ENCODE results near the gene SYTL3.
A peak's percentile ranks its signal among the peaks of the same experiment; 100 is the strongest.
"Not testable (repeated sequence)": the region's sequence is repeated elsewhere in the genome, so short reads cannot be mapped to it uniquely, and the experiment has no call there.

The SYTL3 gene, protein sequence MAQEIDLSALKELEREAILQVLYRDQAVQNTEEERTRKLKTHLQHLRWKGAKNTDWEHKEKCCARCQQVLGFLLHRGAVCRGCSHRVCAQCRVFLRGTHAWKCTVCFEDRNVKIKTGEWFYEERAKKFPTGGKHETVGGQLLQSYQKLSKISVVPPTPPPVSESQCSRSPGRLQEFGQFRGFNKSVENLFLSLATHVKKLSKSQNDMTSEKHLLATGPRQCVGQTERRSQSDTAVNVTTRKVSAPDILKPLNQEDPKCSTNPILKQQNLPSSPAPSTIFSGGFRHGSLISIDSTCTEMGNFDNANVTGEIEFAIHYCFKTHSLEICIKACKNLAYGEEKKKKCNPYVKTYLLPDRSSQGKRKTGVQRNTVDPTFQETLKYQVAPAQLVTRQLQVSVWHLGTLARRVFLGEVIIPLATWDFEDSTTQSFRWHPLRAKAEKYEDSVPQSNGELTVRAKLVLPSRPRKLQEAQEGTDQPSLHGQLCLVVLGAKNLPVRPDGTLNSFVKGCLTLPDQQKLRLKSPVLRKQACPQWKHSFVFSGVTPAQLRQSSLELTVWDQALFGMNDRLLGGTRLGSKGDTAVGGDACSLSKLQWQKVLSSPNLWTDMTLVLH

DNA sequence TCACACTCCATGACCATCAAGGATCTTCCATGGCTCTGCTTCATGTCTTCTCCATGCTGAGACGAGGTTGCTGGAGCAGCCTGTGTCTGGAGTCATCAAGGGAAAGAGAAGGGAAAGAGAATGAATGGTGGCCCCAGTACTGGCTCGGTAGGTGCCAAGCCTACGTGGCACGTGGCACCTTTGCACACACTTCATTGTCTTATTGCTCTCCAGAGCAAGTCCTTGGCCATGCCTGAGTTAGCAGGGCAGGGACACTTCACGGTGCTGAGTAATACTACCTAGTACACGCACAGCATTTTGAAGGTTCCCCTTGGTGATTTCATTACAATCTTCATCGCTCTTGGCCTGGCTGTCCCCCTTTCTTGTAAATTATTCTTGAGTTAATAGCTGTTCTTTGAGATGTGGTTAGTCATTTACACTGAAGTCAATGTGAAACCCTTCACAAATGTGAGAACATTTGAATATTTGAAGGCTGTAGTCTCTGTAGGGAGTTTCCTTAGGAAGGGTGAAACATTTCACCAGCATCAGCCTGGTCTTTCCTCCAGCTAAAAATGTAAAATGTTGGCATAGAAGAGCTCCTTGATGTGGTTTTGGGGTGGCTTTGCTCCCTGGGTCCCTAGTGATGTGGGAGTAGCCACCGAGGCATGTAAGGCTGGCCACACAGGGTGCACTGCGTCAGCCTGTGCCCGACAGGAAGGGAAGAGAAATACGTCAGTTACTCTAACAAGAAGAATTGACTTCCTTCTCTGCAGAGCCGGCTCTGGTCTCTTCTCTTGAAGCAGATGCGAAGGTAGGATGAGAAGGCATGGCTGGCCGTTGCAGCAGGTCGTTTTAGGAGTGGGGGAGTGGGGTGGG lies at the start of gene SYTL3:
SYTL3 (plus strand) TSS at position 766 of the 855 bp plus-strand sequence. CDS start 13,215 bp downstream, outside the sequence.
- peak; percentile 37 to 77 for DNase-seq (ENCODE audit: extremely low read depth in 1 of 2, low read depth in 1 of 2)

DNA sequence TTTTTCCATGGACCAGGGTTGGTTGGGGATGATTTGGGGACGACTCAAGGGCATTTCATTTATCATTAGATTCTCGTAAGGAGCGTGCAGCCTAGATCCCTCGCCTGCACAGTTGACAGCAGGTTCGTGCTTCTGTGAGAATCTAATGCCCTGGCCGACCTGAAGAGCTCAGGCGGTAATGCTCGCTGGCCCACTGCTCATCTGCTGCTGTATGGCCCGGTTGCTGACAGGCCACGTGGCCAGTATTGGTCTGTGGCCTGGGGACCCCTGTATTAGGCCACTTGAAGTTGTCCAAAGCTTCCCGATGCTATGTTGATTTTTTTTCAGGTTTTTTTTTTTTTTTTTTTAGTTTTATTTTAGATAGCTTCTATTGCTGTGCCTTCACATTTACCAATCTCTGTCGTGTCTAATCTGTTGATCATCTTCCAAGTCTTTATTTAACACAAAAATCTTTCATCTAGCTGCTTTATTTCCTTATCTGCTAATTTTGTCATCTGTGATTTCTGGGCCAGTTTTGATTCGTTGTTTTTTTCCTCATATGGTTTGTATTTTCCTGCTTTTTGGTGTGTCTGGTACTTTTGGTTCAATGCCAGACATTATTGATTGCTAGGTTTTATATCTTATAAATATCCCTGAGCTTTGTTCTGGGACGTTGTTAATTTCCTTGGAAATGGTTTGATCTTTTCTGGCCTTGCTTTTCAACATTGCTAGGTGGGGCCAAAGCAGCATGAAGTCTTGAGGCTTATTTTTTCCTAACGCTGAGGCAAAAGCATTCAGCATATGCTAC lies 46.4 kb upstream of the SYTL3 start:
- no peak for DNase-seq (ENCODE audit: extremely low read depth in 1 of 2, low read depth in 1 of 2)

DNA sequence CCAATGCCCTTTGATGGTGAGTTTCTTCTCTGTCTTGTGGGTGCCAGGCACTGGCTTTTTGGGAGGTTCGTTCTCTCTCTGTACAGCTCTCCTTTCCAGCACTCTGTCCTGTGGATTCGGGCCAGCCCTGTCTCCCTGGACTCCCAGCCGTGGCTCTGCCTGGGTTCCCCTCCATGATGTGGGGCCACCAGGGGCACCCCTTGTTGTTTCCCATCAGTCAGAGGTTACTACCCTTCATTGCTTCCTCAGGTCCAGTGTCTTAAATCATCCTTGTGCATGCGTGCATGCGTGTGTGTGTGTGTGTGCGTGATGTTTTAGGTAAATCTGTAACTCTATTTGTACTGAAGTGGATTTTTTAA lies 45.8 kb upstream of the SYTL3 start:
- DNase-seq (ENCODE audit: extremely low read depth in 1 of 2, low read depth in 1 of 2): no peak

DNA sequence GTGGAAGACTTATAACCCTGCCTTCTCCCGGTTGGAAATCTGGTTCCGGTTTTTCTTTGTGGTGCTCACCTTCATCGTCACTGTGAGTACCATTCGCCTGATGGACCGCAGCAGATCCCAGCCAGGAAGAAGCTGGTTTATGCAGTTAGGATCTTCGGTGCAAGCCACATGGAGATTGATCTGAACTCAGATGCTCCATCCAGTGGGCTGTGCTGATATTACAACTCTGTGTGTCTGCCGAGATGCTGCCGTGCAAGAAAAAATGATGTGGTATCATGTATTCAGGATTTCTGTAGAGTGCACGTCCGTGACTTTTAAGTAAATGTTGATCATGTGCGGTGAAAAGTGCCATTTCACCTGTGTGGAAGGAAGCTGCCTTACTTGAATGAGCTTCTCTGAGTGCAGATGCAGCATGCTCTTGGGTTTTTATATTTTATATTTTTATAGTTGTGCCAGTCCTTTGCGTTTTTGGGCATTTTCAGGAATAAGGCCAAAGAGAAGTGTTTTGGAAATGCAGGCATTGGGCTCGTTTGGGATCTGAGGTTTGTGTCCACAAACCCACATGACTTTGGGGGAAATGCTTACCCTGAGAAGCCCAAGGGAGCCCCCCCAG lies 44.5 kb upstream of the SYTL3 start:
- peak; percentile 9 to 27 for DNase-seq (ENCODE audit: extremely low read depth in 1 of 2, low read depth in 1 of 2)

DNA sequence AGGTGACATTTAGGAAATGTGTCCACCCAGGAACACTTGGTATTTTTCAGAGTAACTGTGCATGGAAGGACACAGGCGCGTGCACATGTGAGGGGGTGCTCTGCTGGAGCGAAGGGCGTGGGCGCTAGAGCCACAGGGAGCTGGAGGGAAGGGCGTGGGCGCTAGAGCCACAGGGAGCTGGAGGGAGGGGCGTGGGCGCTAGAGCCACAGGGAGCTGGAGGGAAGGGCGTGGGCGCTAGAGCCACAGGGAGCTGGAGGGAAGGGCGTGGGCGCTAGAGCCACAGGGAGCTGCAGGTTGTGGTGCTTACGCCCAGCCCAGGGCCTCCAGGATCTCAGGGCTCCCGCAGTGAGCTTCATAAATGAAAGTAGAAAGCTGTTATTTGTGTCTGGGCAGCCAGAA lies 43.8 kb upstream of the SYTL3 start:
- DNase-seq (ENCODE audit: extremely low read depth in 1 of 2, low read depth in 1 of 2): not testable (repeated sequence)

DNA sequence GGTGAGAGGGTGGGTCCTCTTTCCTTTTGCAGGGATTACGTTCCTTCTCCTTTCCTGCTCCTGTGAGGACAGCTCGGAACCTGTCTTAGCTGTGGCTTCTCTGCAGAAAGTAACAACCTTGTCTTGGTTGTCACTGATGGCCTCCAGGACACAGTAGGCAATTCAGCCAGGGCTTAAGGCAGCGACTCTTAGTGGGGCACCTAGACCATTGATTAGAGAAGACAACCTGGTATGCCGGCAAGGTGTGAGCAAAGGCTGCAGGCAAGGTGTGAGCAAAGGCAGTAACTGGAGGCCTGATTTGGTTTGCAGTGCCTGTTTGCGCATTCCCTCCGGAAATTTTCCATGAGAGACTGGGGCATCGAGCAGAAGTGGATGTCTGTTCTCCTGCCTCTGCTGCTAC lies 42.9 kb upstream of the SYTL3 start:
- no peak for DNase-seq (ENCODE audit: extremely low read depth in 1 of 2, low read depth in 1 of 2)

DNA sequence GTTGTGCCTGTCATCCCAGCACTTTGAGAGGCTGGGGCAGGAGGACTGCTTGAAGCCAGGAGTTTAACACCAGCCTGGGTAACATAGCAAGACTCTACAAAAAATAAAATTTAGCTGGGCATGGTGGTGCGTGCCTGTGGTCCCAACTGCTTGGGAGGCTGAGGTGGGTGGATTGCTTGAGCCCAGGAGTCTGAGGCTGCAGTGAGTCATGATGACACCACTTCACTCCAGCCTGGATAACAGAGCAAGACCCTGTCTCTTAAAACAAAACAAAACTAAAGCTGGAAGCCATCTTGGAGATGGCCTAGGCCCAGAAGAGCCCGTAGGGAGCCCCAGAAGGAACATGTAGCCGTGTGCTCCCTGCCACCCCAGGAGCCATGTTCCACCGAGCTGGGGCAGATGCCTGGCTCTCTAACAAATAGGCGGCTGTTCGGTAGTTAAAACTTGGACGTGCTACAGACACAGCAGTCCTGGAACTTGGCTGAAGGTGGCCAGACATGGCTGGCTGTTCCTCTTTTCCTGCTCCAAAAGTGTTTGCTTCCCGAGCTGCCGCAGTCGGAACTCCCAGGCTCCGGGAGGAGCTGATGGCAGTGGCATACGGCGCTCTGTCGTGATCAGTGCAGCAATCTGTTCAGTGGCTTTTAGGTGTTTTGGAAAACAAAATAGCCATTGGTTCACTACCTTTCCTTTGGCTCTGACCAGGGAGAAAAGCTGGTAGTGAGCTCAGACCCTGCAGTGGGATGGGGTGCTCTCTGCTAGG lies 42.3 kb upstream of the SYTL3 start:
- DNase-seq (ENCODE audit: extremely low read depth in 1 of 2, low read depth in 1 of 2): no peak

DNA sequence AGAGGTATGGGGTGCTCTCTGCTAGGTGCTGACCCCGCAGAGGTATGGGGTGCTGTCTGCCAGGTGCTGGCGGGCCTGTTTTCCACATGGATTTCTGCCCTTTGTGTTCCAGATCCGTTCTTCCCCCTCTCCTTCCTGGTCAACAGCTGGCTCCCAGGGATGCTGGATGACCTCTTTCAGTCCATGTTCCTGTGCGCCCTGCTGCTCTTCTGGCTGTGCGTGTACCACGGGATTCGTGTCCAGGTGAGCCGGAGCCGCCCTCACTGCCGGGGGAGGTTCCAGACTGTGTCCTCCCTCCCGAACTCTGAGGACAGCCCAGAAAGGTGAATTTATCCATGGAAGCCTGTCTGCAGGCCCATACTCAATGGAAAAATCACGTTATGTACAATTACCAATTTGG lies 41.6 kb upstream of the SYTL3 start:
- DNase-seq (ENCODE audit: extremely low read depth in 1 of 2, low read depth in 1 of 2): no peak

DNA sequence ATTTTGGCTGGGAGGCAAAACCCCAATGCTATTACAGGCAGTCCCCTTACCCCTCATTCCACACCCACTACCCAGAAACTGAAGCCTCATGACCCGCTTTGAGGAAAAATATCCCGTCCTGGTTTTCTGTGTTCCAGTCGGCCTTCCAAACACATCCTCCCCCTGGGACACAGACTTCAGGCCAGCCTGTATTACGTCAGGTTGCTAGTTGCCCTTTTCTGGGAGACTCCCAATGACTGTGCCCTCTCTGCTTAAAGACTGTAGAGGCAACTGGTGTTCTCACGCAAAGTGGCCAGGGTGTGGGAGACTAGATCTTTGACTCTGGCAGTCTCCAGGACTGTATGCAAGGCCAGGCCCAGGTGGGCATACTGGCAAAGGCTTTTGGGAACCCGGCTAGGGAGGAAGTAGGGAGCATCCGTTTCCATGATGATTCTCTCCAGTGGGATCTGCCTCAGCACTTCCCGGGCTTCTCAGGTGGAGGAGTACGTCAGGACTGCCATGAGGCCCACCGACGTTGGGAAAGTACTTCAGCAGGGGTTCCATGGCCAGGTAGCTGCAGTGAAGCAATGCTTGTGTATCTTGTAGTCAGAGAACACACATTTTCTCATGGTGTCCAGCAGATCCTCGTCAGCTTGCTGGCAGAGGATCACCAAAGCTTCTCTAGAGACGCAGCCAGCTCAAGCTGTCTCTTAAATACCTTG lies 40.2 kb upstream of the SYTL3 start:
- no peak for DNase-seq (ENCODE audit: extremely low read depth in 1 of 2, low read depth in 1 of 2)

DNA sequence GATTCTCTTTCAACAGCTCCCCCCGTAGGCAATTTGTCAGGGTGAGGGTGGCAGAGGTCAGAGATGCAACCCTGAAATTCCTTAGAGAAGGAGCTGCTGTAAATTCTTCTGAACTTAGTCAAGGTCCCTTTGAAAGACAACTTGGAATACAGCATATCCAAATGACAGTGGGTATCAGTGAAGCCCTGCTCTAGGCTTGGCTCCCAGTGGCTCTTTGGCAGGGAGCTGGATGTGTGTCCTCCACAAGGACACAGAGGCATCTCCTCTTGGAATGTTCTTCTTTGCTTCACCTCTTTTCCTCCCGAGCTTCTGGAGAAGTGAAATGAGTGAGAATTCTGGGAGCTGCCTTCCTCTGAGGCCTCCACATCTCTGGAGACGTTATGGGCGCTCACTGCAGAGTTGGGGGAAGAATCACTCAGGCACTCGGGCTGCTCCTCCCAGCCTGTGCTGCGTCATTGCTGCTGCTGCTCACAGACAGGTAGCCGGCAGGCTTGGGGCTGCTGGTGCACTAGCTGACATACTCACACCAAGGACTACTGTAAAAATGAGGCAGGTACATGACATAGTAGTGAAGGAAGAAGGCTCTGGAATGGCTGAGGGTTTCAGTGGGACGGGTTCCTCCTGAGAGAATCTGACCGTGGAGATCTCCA lies 39.4 kb upstream of the SYTL3 start:
- no peak for DNase-seq (ENCODE audit: extremely low read depth in 1 of 2, low read depth in 1 of 2)

DNA sequence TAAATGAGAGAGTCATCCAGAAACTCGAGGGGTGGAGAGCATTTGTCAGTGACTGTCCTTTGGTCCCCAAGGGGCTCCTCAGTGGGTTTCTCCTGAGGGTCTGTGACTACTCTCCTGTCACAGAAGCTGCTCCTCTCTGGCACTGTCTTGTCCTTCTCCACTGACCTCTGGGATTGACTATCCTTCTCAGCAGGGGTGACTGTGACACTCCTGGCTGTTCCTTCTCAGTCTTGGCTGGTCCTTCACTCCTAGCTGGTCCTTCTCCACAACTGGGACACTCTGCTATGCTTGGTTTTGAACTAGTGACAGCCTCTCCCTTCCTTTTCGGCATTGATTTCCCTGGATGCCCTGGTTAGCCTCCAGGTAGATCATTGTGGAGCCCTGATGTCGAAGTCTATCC lies 38.8 kb upstream of the SYTL3 start:
- no peak for DNase-seq (ENCODE audit: extremely low read depth in 1 of 2, low read depth in 1 of 2)

DNA sequence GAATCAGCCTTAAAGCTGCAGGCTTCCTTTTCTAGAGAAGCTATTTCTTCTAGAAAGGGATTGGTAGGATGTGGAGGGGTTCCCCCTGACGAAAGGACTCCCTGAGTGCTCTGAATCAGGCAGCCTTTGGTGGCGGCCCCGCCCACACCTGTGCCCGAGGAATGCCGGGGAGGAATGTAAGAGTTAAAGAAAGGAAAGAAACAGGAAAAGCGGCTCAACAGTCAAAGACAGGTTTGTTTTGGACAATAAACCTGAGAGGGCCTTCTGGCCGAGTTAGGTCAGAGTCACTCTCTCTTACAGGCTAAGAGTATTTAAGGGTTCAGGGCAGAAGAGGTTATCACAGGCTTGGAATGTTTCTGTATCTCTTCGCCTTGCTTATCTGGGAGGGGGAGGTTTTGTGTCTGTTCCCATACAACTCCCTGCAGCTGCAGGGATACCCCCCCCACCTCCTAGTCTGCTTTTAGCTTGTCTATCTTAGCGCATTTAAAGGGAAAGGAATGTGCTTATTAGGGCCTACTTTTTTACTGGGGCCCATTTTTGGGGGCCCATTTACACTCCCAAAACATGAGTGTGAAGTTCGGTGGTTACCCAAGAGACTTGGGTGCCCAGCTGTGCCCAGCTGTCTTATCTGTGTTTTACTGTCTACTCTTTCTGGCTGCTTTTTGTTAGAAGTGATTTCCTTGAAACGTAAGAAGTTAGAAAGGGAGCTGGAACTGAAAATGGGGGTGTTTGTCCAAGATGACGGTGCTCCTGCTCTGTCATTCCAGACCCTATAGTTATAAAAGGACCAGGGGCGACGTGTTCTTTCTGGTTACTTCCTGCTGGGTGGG lies 38.1 kb upstream of the SYTL3 start:
- DNase-seq (ENCODE audit: extremely low read depth in 1 of 2, low read depth in 1 of 2): no peak

DNA sequence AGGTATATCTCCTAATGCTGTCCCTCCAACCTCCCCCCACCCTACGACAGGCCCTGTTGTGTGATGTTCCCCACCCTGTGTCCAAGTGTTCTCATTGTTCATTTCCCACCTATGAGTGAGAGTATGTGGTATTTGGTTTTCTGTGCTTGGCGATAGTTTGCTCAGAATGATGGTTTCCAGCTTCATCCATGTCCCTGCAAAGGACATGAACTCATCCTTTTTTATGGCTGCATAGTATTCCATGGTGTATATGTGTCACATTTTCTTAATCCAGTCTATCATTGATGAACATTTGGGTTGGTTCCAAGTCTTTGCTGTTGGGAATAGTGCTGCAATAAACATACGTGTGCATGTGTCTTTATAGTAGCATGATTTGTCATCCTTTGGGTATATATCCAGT lies 35.2 kb upstream of the SYTL3 start:
- DNase-seq (ENCODE audit: extremely low read depth in 1 of 2, low read depth in 1 of 2): not testable (repeated sequence)

DNA sequence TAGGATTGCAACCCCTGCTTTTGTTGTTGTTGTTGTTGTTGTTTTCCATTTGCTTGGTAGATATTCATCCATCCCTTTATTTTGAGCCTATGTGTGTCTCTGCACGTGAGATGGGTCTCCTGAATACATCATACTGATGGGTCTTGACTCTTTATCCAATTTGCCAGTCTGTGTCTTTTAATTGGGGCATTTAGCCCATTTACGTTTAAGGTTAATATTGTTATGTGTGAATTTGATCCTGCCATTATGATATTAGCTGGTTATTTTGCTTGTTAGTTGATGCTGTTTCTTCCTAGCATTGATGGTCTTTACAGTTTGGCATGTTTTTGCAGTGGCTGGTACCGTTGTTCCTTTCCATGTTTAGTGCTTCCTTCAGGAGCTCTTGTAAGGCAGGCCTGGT lies 31.6 kb upstream of the SYTL3 start:
- not testable (repeated sequence) for DNase-seq (ENCODE audit: extremely low read depth in 1 of 2, low read depth in 1 of 2)

DNA sequence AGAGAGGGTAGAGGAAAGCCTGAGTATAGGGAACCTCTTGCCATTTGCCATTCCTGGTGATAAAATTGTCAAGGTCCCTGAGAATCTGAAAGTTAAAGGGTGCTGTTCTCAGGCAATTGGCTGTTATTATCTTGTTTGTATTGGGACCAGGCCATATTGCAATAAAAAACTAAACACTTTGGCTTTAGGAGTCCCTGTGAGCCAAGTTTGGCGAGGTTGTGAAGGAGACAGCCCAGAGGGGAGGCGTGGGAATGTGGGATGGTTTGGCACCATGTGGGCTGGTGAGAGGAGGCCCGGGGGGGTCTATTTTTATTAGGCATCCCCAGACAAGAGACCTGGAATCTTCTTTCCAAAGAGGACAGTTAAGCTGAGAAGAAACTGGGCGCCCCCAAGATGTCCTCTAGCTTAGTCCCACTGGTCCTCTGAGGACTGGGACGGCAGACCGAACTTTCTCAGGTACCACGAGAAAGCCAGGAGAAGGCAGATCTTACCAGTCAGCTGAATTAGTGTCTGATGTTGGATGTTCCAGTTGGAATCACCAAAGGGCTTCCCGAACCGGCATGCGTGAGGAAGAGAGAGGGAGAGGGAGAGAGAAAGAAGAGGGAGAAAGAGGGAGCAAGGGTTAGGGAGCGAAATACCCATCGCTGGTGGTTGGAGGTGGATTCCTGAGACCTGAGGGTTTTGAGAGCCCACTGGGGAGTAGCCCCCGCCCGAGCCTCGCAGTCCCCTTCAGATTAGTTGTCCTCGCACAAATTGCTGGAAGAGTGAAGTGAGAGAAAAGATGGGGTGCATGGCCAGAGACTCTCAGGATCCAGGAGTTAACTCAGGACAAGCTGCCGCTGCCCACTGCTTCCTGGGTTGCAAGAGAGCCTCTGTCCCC lies 29.7 kb upstream of the SYTL3 start:
- DNase-seq (ENCODE audit: extremely low read depth in 1 of 2, low read depth in 1 of 2): no peak

DNA sequence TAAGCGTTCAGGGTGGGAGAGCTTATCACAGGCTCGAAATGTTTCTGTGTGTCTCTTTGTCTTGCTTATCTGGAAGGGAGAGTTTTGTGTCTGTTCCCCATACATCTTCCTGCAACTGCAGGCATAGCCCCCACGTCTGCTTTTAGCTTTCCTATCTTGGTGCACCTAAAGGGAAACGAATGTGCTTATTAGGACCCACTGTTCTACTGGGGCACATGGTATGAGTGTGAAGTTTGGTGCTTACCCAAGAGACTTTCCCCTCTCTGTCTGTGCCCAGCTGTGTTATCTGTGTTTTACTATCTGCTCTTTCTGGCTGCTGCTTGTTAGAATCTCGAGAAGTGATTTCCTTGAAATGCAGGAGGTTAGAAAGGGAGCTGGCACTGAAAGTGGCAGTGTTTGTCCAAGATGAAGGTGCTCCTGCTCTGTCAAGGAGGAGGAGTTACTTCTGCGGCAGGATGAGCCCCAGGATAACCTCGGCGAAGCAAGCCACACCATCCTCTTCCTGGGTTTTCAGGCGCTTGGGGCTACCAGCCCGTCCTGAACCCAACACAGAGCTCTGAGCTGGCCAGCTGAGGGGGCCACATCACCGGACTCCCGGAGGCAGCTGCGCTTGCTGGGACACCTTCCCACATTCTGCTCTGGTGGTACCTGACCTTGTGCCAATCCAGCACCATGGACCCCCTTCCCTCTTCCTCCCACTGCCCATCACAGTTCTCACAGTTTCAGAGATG lies 28.7 kb upstream of the SYTL3 start:
- DNase-seq (ENCODE audit: extremely low read depth in 1 of 2, low read depth in 1 of 2): no peak
